Islet precursor cell (in vitro differentiated cells): ENCODE data around the gene FBXO9.

Experiments used
- DNase-seq: peaks from one replicate; pipeline ENCODE4 v3.0.0-alpha.2; 2018

FBXO9 gene

DNA sequence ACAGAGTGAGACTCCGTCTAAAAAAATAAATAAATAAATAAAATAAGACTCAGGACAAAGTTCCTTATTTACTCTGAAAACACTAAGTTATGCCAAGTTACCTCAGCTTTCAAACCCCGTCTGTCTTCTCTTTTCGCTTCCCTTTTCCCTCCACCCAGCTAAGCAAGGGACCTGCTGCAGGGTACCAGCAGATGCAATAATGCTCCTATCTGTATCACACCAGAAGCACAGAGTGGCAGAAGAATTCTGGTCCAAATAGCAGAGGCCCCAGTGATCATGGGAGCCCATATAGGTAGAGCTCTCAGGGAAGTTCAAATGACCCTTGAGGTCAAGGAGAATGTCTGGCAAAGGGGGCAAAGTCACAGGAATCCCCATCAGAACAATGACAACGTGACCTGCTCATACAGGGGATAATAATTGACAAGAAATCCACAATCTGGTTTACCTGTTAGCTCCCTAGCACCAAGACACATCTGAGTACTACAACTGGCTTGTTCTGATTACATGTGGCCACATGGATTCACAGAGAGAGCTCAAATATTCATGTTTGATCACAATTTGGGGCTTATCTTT, 74.7 kb downstream of the FBXO9 start:
- DNase-seq, result no peak

DNA sequence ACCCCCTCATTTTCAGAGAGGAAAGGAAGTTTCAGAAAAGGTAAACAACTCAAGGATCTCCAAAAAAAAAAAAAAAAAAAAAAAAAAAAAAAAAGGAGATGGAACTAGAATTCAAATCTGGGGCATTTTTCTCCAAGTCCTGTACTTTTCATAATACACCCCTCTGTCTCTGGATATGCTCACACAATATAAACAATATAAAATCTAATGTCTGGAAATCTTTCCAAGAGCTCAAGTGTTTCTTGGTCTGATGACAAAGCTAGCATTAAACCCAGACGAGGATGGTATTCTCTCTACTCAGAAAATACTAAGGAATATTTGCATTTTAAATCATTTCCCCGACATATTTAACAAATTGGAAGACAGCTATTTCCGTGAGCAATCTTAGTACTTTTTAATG, 77.6 kb downstream of the FBXO9 start:
- no peak for DNase-seq

DNA sequence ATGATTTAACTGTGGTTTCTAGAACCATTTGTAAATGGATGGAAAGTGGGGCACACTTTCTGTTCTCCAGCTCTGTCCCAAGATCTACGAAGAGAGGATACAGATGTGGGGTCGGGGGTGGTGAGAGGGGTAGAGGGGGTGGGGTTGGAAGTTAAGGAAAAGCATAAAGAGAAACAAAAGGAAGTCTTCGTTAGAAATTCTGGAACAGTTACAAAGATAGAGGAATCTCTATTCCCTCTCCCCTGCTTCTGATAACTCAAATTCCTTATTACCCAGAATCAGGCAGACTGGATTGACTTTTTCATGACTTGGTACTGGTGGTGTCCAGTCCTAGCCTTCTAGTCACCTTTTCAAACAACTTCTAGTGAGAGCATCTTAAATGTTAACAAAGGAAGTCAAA, 78.5 kb downstream of the FBXO9 start:
- DNase-seq, result no peak

DNA sequence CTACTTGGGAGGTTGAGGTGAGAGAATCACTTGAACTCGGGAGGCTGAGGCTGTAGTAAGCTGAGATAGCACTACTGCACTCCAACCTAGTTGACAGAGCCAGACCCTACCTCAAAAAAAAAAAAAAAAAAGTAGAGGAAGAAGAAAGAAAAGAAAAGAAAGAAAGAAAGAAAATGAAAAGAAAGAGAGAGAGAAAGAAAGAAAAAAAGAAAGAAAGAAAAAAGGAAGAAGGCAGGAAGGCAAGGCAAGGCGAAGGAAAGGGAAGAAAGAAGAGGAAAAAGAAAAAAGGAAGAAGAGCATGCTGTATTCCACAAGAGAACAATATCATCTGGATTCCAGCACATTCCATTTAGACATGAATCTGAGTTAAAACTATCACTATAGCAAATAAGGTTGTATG, 79.6 kb downstream of the FBXO9 start:
- no peak for DNase-seq

DNA sequence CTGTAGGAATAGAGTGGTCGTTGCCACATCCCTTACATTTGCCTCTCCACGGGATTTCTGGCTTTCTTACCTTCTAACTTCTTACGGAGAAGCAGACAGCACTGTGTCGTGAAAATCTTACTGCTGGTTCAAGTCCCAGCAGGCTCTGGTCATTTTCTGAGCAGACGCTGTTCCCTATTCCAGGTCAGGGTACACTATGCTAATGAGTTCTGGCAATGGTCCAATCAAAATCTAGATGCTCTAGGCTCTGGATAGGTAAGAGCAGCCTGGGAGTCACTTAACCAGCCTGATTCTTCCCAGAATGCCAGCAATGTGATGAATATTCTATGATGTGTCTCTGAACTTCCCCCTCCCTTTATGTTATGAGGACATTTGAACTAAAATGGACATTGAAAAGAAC, 83.5 kb downstream of the FBXO9 start, which contains the start of gene GCM1:
Gene GCM1 (minus strand): TSS at position 158 of the 400 bp plus-strand sequence. CDS start 3,209 bp downstream, outside the sequence.
- no peak for DNase-seq
